Dendritic cell treated with granulocyte-macrophage colony-stimulating factor and Interleukin-4, amounts not matched to agents 40 ng/mL and 50 ng/mL, for 4 days (primary cell): ENCODE data around the gene NECAB3.

Experiments
- H3K27ac Mint-ChIP-seq: one replicate; pipeline ENCODE4 v1.8.0; 2022; ENCODE audit warnings: mild to moderate bottlenecking, mixed read lengths
- H3K27me3 Mint-ChIP-seq: one replicate; pipeline ENCODE4 v1.8.0; 2022; ENCODE audit warnings: mild to moderate bottlenecking, mixed read lengths
- H3K36me3 Mint-ChIP-seq: one replicate; pipeline ENCODE4 v1.8.0; 2022; ENCODE audit warnings: low read depth, mixed read lengths
- H3K4me1 Mint-ChIP-seq: one replicate; pipeline ENCODE4 v1.8.0; 2022; ENCODE audit warnings: low read depth, mixed read lengths
- H3K4me3 Mint-ChIP-seq: one replicate; pipeline ENCODE4 v1.8.0; 2022; ENCODE audit warnings: mild to moderate bottlenecking, moderate library complexity, mixed read lengths
- H3K9me3 Mint-ChIP-seq: one replicate; pipeline ENCODE4 v1.8.0; 2022; ENCODE audit warnings: mixed read lengths
- intact Hi-C: fragments of 100-400 bp; cut with micrococcal nuclease; formaldehyde crosslinking; loops from one replicate; pipeline ENCODE4 v1.15.0; 2022

NECAB3 gene

DNA sequence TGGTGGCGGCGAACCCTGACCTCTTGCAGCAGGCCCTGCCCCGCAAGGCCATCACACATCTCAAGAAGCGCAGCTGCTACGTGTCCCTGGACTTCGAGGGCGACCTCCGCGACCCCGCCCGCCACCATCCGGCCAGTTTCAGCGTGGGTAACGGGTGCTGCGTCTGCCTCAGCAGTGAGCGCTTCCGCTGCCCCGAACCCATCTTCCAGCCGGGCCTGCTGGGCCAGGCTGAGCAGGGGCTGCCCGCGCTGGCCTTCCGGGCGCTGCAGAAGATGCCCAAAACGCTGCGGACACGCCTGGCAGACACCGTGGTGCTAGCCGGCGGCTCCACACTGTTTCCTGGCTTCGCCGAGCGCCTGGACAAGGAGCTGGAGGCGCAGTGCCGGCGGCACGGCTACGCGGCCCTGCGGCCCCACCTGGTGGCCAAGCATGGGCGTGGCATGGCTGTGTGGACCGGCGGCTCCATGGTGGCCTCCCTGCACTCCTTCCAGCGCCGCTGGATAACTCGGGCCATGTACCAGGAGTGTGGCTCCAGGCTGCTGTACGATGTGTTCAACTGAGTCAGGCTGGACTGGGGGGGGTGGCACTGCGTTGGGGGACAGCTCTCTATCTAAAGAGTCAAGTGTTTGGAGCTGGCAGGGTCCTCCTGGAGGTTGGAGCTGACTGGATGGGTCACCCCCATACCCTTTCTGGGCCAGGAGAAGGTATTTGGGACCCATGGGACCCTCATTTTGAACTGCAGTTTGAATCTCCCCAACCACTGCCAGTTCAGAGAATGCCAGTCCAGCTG is 6.4 kb downstream of the NECAB3 start:
- Mint-ChIP-seq H3K9me3 (no peaks in the 10 kb centered on the region), H3K27me3 (no peaks in the 10 kb centered on the region), H3K27ac (peak overlapping the region; percentile 76), H3K4me3 (peak overlapping the region; percentile 75), H3K36me3 (peaks cover 29% of the 10 kb centered on the region), H3K4me1 (peaks cover 71% of the 10 kb centered on the region)
- intact Hi-C loops: loop anchor here (2.0 to 10.0 kb wide), 4 partner anchors 65 to 327 kb away; partner anchors contain the start of gene RALY

DNA sequence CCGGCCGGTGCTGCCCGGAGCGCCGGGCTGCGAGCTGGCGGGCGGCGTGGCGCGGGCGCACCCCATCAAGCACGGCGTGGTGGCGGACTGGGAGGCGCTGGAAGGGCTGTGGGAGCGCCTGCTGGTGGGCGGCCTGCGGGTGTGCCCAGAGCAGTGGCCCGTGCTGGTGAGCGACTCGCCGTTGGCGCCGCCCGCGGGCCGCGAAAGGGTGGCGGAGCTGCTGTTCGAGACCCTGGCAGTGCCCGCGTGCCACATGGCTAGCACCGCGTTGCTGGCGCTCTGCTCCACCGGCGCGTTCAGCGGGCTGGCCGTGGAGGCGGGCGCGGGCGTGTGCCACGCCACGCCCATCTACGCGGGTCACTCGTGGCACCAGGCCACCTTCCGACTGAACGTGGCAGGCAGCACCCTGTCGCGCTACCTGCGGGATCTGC is 7.0 kb downstream of the NECAB3 start:
- Mint-ChIP-seq H3K27ac (peak overlapping the region; percentile 76), H3K4me3 (peak overlapping the region; percentile 75), H3K9me3 (no peaks in the 10 kb centered on the region), H3K27me3 (no peaks in the 10 kb centered on the region), H3K4me1 (peaks cover 70% of the 10 kb centered on the region), H3K36me3 (peaks cover 28% of the 10 kb centered on the region)
- intact Hi-C loops: loop anchor here (2.0 to 10.0 kb wide), 4 partner anchors 66 to 328 kb away; partner anchors contain the start of gene RALY

DNA sequence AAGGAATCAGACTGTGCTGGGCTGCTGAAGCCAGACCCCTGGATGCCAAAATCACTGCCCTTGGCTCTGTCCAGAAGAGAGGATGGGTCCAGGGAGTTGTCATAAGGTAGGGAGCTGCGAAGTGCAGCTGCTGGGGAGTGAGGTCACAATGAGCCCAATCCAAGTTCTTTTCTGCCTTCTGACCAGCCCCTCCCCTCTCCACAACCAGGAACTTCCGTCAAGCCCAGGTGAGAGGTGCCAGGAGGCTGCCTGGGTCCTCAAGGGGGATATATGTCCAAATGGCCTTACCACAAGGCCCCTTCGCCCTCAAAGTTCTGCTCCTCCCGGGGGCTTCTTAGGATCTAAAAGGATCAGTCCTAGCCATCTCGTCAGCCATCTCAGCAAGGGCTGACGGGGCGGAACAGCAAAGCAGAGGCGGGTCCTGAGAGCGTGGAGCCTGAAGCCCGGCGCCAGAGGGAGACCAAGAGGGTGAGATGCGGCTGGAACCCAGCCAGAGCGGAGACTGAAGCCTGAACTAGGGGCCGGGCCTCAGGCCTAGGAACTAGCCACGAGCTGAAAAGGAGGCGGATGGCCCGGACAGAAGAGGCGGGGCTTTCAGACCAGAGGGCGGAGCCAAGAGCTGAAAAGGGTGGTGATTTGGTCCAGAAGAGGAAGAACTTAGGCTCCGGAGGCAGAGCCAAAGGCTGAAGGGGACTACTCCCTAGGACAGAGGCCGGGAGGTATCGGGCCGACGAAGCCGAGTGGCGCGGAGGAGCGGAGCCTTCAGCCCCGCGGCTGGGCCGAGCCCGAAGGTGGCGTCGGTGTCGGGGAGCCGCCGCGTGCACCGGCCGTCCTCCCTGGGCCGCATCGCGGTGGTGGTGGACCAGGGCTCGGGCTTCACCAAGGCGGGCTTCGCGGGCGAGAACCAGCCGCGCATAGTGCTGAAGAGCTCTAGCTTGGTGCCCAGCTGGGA is 7.7 kb downstream of the NECAB3 start, which contains the start of gene ACTL10:
ACTL10 (plus strand) TSS at position 651 of the 952 bp plus-strand sequence. CDS start 555 bp downstream, outside the sequence.
- peaks cover 64% of the 10 kb centered on the region for H3K4me1 Mint-ChIP-seq
- H3K27me3 Mint-ChIP-seq: no peaks in the 10 kb centered on the region
- intact Hi-C loops: loop anchor here (1.0 to 10.0 kb wide), 5 partner anchors 8 to 328 kb away; partner anchors contain the start of genes NECAB3 and RALY

DNA sequence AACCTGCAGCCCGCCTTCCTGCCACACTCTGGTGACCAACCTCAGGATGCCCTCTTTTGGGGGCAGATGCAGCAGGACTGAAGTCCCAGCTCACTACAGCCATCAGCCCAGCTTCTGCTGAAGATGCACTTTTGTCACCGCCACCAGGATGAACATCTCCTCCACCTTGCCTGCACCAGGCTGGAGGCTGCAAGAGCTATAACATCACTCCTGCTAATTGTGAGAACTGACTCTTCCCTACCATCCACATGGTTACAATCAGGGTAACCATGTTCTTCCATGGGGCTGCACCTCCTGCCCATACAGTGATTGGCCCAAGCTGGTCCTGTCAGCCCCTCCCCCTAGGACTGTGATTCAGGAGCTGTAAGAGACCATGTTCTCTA is 9.5 kb downstream of the NECAB3 start:
- intact Hi-C loops: loop anchor here (5.0 to 10.0 kb wide), 3 partner anchors 110 to 330 kb away; partner anchors contain the start of genes CDK5RAP1 and RALY
- Mint-ChIP-seq H3K9me3 (no peaks in the 10 kb centered on the region), H3K27ac (peak overlapping the region; percentile 83), H3K27me3 (no peaks in the 10 kb centered on the region), H3K36me3 (peaks cover 8% of the 10 kb centered on the region), H3K4me3 (peak overlapping the region; percentile 87), H3K4me1 (peaks cover 54% of the 10 kb centered on the region)

More for the DNA sequence above, 7.7 kb downstream of the NECAB3 start, which contains the start of gene ACTL10:
- Mint-ChIP-seq H3K36me3 (peaks cover 21% of the 10 kb centered on the region), H3K4me3 (peak within 1 kb of the TSS; percentile 75), H3K27ac (peak within 1 kb of the TSS; percentile 76), H3K9me3 (no peaks in the 10 kb centered on the region)

DNA sequence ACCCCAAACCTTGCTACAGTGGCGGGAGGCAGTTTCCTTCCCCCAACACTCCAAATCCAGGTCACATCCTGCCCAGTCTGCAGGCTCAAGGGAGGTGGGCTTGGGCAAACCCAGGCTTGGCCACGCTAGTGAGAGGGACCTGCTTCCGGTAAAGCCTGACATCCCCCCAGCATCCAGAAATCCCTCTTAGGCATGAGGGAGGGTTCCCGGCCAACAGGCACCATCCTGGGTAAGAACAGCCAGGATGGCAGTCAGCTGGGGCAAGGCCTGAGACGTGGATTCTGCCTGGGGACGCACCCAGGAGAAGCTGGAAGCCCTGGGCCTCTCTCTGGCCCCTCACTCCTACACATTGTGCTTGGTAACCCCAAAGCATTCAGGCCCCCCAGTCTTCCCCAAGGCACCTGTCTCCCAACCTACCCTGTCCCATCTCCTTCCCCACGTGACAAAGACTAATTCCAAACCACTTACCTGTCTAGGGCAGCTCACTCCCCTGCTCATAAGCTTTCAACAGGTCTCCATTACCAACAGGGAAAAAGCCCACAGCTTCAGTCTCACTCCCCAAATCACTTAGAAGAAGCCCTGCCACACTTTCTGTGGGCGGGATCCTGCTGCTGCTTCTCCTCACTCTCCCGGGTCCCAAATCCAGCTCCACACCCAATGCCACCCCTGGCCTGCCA is 10.0 kb downstream of the NECAB3 start:
- intact Hi-C loops: loop anchor here (5.0 to 10.0 kb wide), 3 partner anchors 109 to 331 kb away; partner anchors contain the start of genes CDK5RAP1 and RALY
- Mint-ChIP-seq H3K4me3 (peak overlapping the region; percentile 87), H3K9me3 (no peaks in the 10 kb centered on the region), H3K4me1 (peaks cover 51% of the 10 kb centered on the region), H3K27ac (peak overlapping the region; percentile 83), H3K27me3 (no peaks in the 10 kb centered on the region), H3K36me3 (peaks cover 11% of the 10 kb centered on the region)

DNA sequence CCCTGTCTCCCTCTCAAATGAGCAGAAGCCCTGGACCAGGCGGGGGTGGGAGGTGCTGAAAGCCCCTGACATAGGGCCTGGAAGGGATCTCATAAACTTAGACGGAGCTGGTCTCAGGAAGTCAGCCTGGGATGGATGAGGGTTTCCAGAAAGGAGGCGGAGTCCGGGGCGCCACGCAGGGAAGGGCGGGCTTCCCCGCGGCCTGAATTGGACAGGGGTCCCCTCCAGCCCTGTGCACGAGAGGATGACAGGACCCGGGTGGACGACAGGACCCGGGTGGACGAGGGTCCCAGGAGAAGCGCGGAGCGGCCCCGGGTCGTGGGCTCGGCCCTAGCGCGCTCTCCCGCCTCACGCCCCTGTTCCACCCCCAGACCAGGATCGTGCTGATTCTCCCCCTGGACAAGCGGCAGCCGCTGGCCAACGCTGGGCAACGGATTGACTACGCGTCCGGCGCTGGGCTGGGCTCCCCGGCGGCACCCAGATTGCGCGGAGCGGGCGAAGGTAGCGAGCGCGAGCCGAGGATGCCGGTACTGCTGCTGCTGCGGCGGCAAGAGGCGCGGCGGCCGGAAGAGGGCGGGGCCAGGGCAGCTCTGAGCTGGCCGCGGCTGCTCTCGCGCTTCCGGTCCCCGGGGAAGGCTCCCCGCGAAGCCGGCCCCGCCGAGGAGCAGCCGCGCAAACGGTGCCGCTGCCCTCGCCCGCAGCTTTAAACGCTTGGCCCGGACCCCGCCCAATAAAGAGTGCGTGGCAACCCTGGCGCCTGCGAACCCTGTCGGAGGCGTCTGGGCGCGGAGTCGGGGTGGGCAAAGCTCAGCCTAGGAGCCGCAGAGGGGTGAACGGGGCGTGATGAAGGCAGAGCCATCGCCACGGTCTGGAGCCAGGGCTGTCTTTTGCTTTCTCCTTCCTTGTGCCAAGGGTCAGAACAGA is 10.8 kb downstream of the NECAB3 start:
- Mint-ChIP-seq H3K4me3 (peak overlapping the region; percentile 87), H3K4me1 (peaks cover 50% of the 10 kb centered on the region), H3K27ac (peak overlapping the region; percentile 83), H3K36me3 (peaks cover 19% of the 10 kb centered on the region), H3K27me3 (no peaks in the 10 kb centered on the region), H3K9me3 (no peaks in the 10 kb centered on the region)
- intact Hi-C loops: loop anchor here (5.0 to 10.0 kb wide), 3 partner anchors 109 to 331 kb away; partner anchors contain the start of genes CDK5RAP1 and RALY

DNA sequence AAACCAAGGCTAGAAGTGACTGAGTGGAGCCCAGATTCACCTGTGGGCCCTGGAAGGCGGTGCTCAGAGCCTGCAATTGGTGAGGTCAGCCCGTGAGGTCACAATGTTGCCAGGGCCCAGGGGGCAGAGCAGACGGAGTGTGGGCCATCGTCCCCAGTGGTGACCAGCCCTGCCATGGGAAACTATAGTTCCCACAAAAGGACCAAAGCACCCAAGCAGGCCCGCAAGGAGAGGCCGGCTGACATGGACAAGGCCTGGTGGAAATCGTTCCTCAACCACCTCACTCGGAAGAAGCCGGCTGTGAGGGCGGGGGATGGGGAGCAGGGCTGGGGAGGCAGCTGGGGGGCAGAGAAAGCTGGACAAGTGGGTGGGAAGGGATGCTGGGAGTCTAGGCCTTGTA is 12.1 kb downstream of the NECAB3 start, which contains the start of gene C20orf144:
C20orf144 (plus strand) TSS at position 156 of the 400 bp plus-strand sequence; CDS start at position 175, 19 bp downstream.
- Mint-ChIP-seq H3K27me3 (no peaks in the 10 kb centered on the region), H3K4me1 (peaks cover 40% of the 10 kb centered on the region), H3K4me3 (peak within 1 kb of the TSS; percentile 87), H3K36me3 (peaks cover 31% of the 10 kb centered on the region), H3K27ac (peak within 1 kb of the TSS; percentile 83), H3K9me3 (no peaks in the 10 kb centered on the region)
- intact Hi-C loops: loop anchor here (5.0 to 10.0 kb wide), 3 partner anchors 107 to 333 kb away; partner anchors contain the start of genes CDK5RAP1 and RALY

DNA sequence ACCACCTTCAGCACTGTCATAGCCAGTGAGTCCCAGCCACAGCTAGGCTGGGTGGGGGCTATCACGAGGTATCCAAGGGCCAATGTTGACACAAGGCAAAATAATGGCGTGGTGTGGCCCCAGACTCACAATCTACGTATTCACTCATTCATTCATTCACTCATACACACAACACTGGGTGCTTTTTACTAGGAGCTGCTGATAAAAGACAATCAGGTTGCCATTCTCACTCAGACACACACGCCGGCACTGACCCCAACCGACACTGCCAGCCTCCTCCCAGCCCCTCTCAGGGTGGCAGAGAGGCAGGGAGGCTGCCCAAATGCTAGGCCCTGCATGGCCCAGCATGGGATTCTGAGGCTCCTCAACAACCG is 13.6 kb downstream of the NECAB3 start:
- Mint-ChIP-seq H3K36me3 (peaks cover 34% of the 10 kb centered on the region), H3K27ac (no peak overlapping the region), H3K27me3 (no peaks in the 10 kb centered on the region), H3K4me3 (no peak overlapping the region), H3K9me3 (no peaks in the 10 kb centered on the region), H3K4me1 (peaks cover 28% of the 10 kb centered on the region)
- intact Hi-C loops: loop anchor here (5.0 to 10.0 kb wide), 3 partner anchors 106 to 334 kb away; partner anchors contain the start of genes CDK5RAP1 and RALY

DNA sequence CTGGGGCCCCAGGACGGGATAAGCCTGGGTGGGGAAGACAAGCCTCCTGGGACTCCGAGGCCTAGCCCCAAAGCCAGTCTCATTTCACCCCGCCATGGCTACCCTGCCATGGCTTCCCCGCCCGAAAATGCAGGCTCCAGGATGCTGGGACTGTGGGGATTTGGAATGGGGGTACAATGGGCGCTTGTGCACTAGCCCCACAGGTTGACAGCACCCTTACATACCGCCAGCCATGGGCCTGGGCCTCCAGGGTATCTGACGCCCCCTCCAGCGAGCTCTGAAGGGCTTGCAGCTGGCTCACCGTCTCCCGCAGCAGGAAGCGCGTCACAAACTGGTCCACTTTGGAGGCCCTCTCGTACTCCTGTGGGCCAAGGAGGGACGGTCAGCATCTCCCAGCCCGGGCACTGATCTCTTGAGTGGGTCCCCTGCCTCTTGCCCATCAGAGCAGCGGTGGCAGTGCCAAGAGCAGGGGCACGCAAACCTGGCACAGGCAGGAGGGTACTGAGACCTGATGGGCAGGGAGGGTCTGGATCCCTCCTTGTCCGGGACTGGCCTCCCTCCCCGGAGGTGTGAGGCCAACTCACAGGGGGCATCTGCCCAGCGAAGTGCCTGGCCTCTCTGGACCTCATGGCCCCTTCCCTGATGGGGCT is 14.1 kb downstream of the NECAB3 start:
- Mint-ChIP-seq H3K9me3 (no peaks in the 10 kb centered on the region), H3K27ac (no peak overlapping the region), H3K4me1 (peaks cover 24% of the 10 kb centered on the region), H3K36me3 (peaks cover 34% of the 10 kb centered on the region), H3K4me3 (no peak overlapping the region), H3K27me3 (no peaks in the 10 kb centered on the region)
- intact Hi-C loops: loop anchor here (5.0 to 10.0 kb wide), 3 partner anchors 105 to 335 kb away; partner anchors contain the start of genes CDK5RAP1 and RALY

DNA sequence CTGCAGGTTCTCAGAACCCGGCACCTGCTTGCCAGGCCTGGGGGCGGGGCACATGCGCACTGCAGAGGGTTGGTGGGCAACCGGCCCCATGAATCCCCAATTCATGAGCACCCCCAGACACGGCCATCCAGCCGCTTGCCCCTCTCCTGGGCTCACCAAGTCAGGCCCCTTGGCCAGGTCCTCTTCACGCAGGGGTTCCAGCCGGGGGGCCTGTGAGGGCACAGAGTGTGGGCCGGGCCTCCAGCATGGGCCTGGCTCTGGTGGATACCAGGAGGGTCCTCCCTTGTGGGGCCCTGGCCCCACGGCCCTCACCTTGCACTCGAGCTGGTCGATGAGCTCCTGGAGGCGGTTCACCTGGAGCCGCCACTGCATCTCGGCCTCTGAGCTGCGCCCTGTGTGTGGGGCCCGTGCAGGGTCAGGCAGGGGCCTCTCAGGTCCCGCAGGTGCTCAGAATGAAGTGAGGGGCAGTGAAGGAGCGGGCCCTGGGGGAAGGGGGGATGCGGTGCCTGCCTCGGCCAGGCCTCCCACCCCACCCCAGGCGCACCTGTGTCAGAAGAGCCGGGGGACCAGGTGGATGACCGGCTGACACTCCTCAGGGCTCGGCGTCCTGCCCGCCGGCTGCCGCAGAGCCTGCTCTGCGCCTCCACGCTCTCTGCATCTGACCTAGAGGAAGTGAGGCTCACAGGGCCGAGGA is 14.7 kb downstream of the NECAB3 start:
- peaks cover 17% of the 10 kb centered on the region for H3K4me1 Mint-ChIP-seq
- no peak overlapping the region for H3K27ac Mint-ChIP-seq
- peaks cover 2% of the 10 kb centered on the region for H3K27me3 Mint-ChIP-seq
- intact Hi-C loops: loop anchor here (5.0 to 10.0 kb wide), 3 partner anchors 105 to 335 kb away; partner anchors contain the start of genes CDK5RAP1 and RALY
- H3K36me3 Mint-ChIP-seq: peaks cover 34% of the 10 kb centered on the region
- no peak overlapping the region for H3K4me3 Mint-ChIP-seq
- no peaks in the 10 kb centered on the region for H3K9me3 Mint-ChIP-seq

DNA sequence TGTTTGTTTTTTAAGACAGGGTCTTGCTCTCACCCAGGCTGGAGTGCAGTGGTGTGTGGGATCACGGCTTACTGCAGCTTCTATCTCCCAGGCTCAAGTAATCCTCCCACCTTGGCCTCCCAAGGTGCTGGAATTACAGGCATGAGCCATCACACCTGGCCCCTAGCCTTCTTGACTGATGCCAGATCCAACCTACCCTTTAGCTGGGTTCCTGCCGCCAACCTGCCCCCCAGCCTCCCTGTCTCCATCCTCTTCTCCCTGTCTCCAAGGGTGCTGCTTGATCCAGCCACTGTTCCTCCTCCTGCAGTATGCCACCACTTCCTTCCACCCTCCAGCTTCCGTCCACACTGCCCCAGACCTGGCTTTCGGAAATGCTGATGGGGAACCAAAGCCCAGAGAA is 15.3 kb downstream of the NECAB3 start:
- H3K36me3 Mint-ChIP-seq: peaks cover 34% of the 10 kb centered on the region
- H3K4me1 Mint-ChIP-seq: peaks cover 12% of the 10 kb centered on the region
- peaks cover 2% of the 10 kb centered on the region for H3K27me3 Mint-ChIP-seq
- no peak overlapping the region for H3K4me3 Mint-ChIP-seq
- H3K27ac Mint-ChIP-seq: no peak overlapping the region
- no peaks in the 10 kb centered on the region for H3K9me3 Mint-ChIP-seq
- intact Hi-C loops: no loop called here
